Osteoblast (primary cell): ENCODE measurements around the gene IGF1. TPM values are rescaled to one million over a fixed set of nuclear protein-coding genes. Genes with fewer than 3 reads are reported as not detected.
A peak's percentile ranks its signal among the peaks of the same experiment; 100 is the strongest.

Source experiments
- DNase-seq: peaks from one replicate; pipeline ENCODE4 v3.0.0; 2011; ENCODE audit warnings: low spot score, mixed read lengths; ENCODE audit not compliant: insufficient read length; ENCODE audit errors: missing footprints
- H2AFZ ChIP-seq: 2 replicates; pipeline ENCODE4 v1.6.0; 2011; ENCODE audit warnings: mild to moderate bottlenecking, low read length
- H3K27ac ChIP-seq: 2 replicates; pipeline ENCODE4 v1.5.1; 2011; ENCODE audit warnings: mild to moderate bottlenecking, low read depth, low read length, moderate library complexity
- H3K27me3 ChIP-seq: 2 replicates; pipeline ENCODE4 v1.6.0; 2012; ENCODE audit warnings: mild to moderate bottlenecking, control low read depth, inconsistent platforms, low read length, moderate library complexity; ENCODE audit not compliant: insufficient read depth
- H3K36me3 ChIP-seq: 2 replicates; pipeline ENCODE4 v1.5.1; 2011; ENCODE audit warnings: mild to moderate bottlenecking, low read length, control low read depth, moderate library complexity; ENCODE audit not compliant: insufficient read depth
- H3K4me1 ChIP-seq: 2 replicates; pipeline ENCODE4 v1.5.1; 2011; ENCODE audit warnings: mild to moderate bottlenecking, low read length, control low read depth, moderate library complexity; ENCODE audit not compliant: insufficient read depth
- H3K4me2 ChIP-seq: 2 replicates; pipeline ENCODE4 v1.6.0; 2011; ENCODE audit warnings: mild to moderate bottlenecking, low read length; ENCODE audit not compliant: insufficient read depth
- H3K4me3 ChIP-seq: fragments of 200-600 bp; sonication (generic); 3 replicates; pipeline ENCODE4 v1.5.1; 2012; ENCODE audit warnings: mild to moderate bottlenecking, low read length, inconsistent platforms; ENCODE audit not compliant: insufficient read depth
- H3K79me2 ChIP-seq: 2 replicates; pipeline ENCODE4 v1.6.0; 2012; ENCODE audit warnings: mild to moderate bottlenecking, low read length, control low read depth, inconsistent platforms; ENCODE audit not compliant: insufficient read depth
- H3K9me3 ChIP-seq: 2 replicates; pipeline ENCODE4 v1.5.1; 2011; ENCODE audit warnings: low read depth, low read length, control low read depth
- H4K20me1 ChIP-seq: 2 replicates; pipeline ENCODE4 v1.6.0; 2012; ENCODE audit warnings: mild to moderate bottlenecking, low read length, control low read depth; ENCODE audit not compliant: insufficient read depth
- total RNA-seq: library from RNA; depleted of rRNA; stranded (reverse); fragments of >200 nt; gene quantifications from 2 replicates; pipeline ENCODE4 v1.2.3, GENCODE V29; 2012
- TF ChIP-seq, protein P1 (sequence below): IDR thresholded peaks from 2 replicates; pipeline ENCODE4 v1.5.1; 2011; ENCODE audit warnings: mild to moderate bottlenecking, low read depth, low read length, moderate library complexity; ENCODE audit errors: extremely low read depth

Gene IGF1
- total RNA-seq, 1 donor, result 0.72 TPM

- no peak overlapping the region for H3K27ac ChIP-seq
- H3K27me3 ChIP-seq, result no peaks in the 10 kb centered on the region
- H3K36me3 ChIP-seq, result no peaks in the 10 kb centered on the region
- no peaks in the 10 kb centered on the region for H3K9me3 ChIP-seq
- H3K4me2 ChIP-seq, result peak overlapping the region; percentile 76
- H2AFZ ChIP-seq, result peak overlapping the region; percentile 57
- H3K4me3 ChIP-seq, result peak overlapping the region; percentile 51
- TF ChIP-seq, protein P1, sequence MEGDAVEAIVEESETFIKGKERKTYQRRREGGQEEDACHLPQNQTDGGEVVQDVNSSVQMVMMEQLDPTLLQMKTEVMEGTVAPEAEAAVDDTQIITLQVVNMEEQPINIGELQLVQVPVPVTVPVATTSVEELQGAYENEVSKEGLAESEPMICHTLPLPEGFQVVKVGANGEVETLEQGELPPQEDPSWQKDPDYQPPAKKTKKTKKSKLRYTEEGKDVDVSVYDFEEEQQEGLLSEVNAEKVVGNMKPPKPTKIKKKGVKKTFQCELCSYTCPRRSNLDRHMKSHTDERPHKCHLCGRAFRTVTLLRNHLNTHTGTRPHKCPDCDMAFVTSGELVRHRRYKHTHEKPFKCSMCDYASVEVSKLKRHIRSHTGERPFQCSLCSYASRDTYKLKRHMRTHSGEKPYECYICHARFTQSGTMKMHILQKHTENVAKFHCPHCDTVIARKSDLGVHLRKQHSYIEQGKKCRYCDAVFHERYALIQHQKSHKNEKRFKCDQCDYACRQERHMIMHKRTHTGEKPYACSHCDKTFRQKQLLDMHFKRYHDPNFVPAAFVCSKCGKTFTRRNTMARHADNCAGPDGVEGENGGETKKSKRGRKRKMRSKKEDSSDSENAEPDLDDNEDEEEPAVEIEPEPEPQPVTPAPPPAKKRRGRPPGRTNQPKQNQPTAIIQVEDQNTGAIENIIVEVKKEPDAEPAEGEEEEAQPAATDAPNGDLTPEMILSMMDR, result no peak
- no peak for DNase-seq
- no peaks in the 10 kb centered on the region for H3K79me2 ChIP-seq
- no peaks in the 10 kb centered on the region for H4K20me1 ChIP-seq
- H3K4me1 ChIP-seq, result peaks cover 7% of the 10 kb centered on the region
These were observed 1.1 kb downstream of the IGF1 start for GRCh38 chr12:102479099-102479885.

- Histone ChIP-seq H3K27ac (no peak overlapping the region), H2AFZ (peak overlapping the region; percentile 57), H3K4me3 (peak overlapping the region; percentile 51), H3K27me3 (no peaks in the 10 kb centered on the region), H3K9me3 (no peaks in the 10 kb centered on the region), H3K4me1 (peaks cover 3% of the 10 kb centered on the region), H3K36me3 (no peaks in the 10 kb centered on the region), H3K79me2 (no peaks in the 10 kb centered on the region), H3K4me2 (peak overlapping the region; percentile 76), H4K20me1 (no peaks in the 10 kb centered on the region)
- TF ChIP-seq, protein P1, result no peak
- no peak for DNase-seq
These were observed 1.8 kb downstream of the IGF1 start for GRCh38 chr12:102478405-102479098.

DNA sequence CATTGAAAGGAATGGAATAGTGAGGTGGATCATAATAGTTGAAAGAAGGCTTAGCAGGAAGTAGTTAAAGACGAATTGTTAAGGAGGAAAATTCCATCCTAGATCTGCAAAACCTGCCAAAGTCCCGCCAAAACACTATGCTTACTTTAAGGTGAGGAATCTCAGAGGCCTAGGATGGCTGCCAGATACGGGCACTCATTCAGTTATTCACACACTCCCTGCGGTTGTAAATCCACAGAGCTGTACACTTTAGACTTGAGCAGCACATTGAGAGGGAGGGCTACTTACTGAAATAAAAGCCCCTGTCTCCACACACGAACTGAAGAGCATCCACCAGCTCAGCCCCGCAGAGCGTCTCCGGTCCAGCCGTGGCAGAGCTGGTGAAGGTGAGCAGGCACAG lies 5.0 kb downstream of the IGF1 start:
- no peaks in the 10 kb centered on the region for H3K9me3 ChIP-seq
- H3K27me3 ChIP-seq, result no peaks in the 10 kb centered on the region
- H2AFZ ChIP-seq, result no peak overlapping the region
- TF ChIP-seq, protein P1, result no peak
- no peaks in the 10 kb centered on the region for H4K20me1 ChIP-seq
- H3K79me2 ChIP-seq, result no peaks in the 10 kb centered on the region
- no peak overlapping the region for H3K4me3 ChIP-seq
- no peak for DNase-seq
- H3K27ac ChIP-seq, result no peak overlapping the region
- H3K4me1 ChIP-seq, result peaks cover 3% of the 10 kb centered on the region
- H3K4me2 ChIP-seq, result no peak overlapping the region
- H3K36me3 ChIP-seq, result no peaks in the 10 kb centered on the region

- Histone ChIP-seq H4K20me1 (no peaks in the 10 kb centered on the region), H3K27ac (no peak overlapping the region), H3K27me3 (no peaks in the 10 kb centered on the region), H3K4me2 (no peak overlapping the region), H3K4me3 (no peak overlapping the region), H3K9me3 (no peaks in the 10 kb centered on the region), H3K79me2 (no peaks in the 10 kb centered on the region), H3K4me1 (no peaks in the 10 kb centered on the region), H2AFZ (no peak overlapping the region), H3K36me3 (no peaks in the 10 kb centered on the region)
- DNase-seq, result no peak
- TF ChIP-seq, protein P1, result no peak
These were observed 5.8 kb downstream of the IGF1 start for GRCh38 chr12:102474438-102475064.
